Measurements from ENCODE around the gene OR2AE1.

DNA sequence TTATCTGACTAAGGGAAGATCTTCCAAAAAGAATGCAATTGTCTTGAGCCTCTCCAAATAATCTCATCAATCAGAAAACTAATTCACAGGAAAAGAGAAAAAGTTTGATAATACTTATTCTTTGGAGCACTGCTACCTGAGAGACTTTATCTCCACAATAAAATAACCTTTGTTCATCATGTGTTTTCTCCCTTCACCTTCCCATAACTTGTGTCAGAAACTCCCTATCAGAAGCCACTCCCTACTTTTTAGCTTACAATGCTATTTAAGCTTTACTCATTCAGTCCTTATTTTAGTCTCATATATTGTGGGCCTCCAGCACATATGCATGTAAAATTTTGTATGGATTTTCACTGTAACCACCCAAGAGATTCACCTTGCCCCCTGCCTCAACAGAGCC lies 48.0 kb downstream of the OR2AE1 start:
- TF ChIP-seq, protein P1, sequence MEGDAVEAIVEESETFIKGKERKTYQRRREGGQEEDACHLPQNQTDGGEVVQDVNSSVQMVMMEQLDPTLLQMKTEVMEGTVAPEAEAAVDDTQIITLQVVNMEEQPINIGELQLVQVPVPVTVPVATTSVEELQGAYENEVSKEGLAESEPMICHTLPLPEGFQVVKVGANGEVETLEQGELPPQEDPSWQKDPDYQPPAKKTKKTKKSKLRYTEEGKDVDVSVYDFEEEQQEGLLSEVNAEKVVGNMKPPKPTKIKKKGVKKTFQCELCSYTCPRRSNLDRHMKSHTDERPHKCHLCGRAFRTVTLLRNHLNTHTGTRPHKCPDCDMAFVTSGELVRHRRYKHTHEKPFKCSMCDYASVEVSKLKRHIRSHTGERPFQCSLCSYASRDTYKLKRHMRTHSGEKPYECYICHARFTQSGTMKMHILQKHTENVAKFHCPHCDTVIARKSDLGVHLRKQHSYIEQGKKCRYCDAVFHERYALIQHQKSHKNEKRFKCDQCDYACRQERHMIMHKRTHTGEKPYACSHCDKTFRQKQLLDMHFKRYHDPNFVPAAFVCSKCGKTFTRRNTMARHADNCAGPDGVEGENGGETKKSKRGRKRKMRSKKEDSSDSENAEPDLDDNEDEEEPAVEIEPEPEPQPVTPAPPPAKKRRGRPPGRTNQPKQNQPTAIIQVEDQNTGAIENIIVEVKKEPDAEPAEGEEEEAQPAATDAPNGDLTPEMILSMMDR (conservative IDR thresholded peaks at IDR 0.05), result no peak
- no peak for TF ChIP-seq ZFX (IDR thresholded peaks at IDR 0.05)

All from C4-2B (cell line).